Activated CD4-positive, alpha-beta T cell treated with anti-CD3 and anti-CD28 coated beads for 48 hours (primary cell): ENCODE data around the gene SH3D19.
A peak's percentile ranks its signal among the peaks of the same experiment; 100 is the strongest.
"Not testable (repeated sequence)": the region's sequence is repeated elsewhere in the genome, so short reads cannot be mapped to it uniquely, and the experiment has no call there.

ENCODE experiments used
- DNase-seq: peaks from one replicate; pipeline ENCODE4 v3.0.0-alpha.2; 2020

SH3D19 gene

GRCh38 chr4:151139814-151140213 is 185.6 kb downstream of the SH3D19 start:
- DNase-seq: no peak

DNA sequence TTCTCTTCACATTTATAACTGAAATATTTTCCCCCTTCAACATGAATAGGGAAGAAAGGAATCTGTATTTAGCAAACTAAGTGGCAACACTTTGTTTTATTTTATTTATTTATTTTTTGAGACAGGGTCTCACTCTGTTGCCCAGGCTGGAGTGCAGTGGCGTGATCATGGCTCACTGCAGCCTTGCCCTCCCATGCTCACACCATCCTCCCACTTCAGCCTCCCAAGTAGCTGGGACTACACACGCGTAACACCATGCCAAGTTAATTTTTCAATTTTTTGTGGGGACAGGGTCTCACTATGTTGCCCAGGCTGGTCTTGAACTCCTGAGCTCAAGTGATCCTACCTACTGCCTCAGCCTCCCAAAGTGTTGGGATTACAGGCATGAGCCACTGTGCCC is 189.4 kb downstream of the SH3D19 start:
- not testable (repeated sequence) for DNase-seq

GRCh38 chr4:151133311-151133710 is 192.1 kb downstream of the SH3D19 start:
- no peak for DNase-seq

GRCh38 chr4:151129796-151130195 is 195.6 kb downstream of the SH3D19 start:
- no peak for DNase-seq

DNA sequence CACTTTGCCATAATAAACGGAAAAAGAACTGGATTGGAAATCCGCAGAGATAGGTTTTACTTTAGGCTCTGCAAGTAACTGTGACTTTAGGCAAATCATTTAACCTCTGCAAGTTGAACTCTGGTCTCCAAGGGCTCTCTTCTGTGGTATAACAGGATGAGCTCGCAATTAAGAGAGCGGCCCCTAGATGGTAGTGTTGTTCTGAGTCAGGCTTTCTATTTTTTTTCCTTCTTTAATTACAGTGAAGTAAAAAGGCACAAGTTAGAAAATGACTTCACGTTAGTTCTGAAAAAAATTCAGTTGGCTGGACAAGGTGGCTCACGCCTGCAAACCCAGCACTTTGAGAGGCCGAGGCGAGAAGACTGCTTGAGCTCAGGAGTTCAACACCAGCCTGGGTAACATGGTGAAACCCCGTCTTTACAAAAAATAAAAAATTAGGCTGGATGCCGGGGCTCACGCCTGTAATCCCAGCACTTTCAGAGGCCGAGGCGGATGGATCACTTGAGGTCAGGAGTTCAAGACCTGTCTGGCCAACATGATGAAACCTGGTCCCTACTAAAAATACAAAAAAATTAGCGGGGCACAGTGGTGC is 207.9 kb downstream of the SH3D19 start:
- DNase-seq: peak; percentile 65

- no peak for DNase-seq
Observed at GRCh38 chr4:151114986-151115385, 210.4 kb downstream of the SH3D19 start.

GRCh38 chr4:151114338-151114737 is 211.1 kb downstream of the SH3D19 start:
- DNase-seq: no peak

DNA sequence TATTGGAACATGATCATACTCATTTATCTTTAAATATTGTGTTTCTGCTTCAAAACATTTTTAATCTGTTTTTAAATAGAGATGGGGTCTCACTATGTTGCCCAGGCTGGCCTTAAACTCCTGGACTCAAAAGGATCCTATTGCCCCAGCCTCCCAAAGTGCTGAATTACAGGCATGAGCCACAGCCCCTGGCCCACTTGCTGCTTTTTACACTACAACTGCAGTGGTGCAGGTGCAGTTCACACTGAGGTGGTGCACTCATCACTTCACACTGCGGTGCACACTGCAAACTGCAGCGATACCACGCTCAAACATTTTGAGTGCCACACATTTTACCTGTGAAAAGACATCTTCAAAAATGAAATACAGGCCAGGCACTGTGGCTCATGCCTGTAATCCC is 215.2 kb downstream of the SH3D19 start:
- no peak for DNase-seq

DNA sequence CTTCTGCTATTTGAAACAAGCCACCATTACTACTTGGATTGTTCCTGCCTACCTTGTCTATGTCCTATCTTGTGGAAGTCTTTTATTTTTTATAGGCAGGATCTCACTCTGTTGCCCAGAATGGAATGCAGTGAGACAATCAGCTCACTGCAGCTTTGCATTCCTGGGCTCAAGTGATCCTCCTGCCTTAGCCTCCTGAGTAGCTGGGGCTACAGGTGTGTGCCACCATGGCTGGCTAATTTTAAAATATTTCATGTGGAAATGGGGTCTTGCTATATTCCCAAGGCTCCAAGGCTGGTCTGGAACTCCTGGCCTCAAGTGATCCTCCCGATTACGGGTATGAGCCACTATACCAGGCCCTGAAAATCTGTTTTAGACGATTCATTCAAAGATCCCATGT is 218.3 kb downstream of the SH3D19 start:
- DNase-seq: no peak

DNA sequence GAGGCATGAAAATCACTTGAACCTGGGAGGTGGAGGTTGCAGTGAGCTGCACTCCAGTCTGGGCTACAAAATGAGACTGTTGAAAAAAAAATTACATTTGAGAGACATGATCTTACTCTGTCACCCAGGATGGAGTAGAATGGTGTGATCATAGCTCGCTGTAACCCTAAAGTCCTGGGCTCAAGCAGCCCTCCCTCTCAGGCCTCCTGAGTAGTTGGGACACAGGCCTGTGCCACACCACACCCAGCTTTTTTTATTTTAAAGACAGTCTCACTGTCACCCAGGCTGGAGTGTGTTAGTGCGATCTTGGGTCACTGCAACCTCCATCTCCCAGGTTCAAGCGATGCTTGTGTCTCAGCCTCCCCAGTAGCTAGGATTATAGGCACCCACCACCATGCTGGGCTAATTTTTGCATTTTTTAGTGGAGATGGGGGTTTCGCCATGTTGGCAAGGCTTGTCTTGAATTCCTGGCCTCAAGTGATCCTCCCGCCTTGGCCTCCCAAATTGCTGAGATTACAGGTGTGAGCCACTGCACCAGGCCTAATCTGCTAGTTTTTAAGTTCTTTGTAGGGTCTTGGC is 219.9 kb downstream of the SH3D19 start:
- no peak for DNase-seq

DNA sequence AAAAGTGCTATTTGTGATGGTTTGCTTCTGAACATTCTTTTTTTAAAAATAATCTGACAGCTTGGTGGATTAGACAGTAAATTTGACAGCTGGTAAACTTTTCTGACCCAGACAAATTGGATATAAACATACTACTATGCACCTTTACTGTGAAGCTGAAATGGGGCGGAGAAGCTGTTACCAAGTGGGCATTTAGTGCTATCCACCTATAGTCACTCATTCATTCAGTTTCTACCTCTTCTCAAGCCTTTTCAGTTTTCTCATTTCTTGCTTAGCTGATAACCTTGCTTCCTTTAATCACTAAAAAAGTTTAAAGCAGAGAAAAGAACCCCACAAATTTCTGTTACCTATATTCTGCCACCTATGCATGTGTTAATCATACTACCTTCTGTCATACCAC is 220.8 kb downstream of the SH3D19 start:
- DNase-seq: no peak

DNA sequence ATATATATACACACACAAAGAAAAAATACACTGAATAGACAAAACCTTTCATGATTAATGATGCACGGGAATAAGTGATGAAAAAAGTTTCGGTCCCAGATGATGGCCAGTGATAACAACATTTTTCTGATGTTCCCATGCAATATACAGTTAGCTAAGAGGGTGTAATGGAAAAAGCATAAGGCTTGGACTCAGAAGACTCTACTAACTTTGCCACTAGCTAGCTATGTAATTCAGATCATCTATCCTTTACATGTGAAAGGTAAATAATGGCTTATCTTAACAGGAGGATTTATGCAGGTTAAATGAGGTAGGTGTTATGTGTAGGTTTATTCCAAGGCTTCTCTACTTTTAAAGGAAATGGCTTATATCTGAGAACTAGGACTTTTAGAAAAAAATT is 221.6 kb downstream of the SH3D19 start:
- no peak for DNase-seq

DNA sequence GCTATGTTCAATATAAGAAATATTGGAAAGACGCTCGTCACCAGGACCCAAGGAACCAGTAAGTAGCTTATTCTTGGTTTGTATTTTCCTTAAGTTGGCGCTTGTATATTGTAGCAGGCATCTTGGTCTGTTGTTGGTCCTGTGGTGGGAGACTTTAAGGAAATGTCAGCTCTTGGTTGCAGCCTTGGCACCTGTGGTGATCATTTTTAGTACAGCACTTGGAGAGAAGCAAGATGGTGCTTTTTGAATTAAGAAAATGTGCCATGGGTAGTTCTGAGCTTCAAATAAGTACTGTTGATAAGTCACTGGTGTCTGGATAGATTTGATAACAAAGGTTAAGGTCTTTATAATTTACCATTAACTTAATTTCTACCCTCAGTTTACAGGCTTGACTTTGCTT is 224.9 kb downstream of the SH3D19 start:
- DNase-seq: no peak

DNA sequence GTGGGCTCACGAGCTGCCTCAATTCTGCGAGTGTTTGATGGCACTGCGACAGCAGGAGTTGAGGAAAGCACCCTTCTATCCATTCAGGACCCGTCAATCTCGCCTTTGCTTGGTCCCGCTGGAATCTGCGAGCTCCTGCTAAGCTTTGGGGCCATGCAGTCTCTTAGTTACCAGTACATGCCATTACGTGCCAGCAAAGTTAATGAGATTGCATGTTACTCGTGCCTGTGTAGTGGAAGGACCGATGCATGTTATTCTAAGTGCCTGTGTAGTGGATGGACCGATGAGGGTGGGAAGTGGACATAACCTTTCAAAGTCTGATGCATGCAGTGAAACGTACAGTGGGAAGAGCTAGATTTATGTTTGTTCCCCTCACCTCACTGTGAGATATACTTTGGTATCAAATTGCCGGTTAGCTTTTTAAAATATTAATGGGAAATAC is 225.4 kb downstream of the SH3D19 start:
- DNase-seq: no peak

- DNase-seq: peak; percentile 98
Observed at GRCh38 chr4:151099229-151099975, 226.0 kb downstream of the SH3D19 start, which contains the start of gene RPS3A. Gene RPS3A, plus strand, starts transcription at chr4:151099628. Its CDS starts 25 bp downstream, at chr4:151099653.

DNA sequence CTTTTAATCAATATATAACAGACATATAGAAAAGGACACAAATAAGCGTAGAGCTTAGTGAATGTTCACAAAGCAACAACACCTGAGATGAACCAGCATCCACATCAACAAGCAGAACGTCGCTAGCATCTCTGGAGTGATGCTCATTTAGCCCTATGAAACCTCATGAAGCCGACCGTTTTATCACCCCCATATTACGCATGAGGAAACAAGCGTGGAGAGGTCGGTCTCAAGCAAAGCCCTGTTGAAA is 226.5 kb downstream of the SH3D19 start:
- DNase-seq: no peak

DNA sequence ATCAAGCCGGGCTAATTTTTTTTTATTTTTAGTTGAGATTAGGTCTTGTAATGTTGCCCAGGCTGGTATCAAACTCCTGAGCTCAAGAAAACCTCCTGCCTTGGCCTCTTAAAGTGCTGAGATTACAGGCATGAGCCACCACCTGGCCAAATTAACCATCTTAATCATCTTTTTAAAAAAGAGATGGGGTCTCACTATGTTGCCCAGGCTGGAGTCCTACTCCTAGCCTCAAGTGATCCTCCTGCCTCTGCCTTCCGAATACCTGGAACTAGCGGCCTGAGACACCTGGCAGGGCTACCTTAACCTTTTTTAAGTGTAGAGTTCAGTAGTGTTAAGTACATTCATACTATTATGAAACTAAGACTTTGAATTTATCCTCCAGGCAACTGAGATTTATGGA is 227.6 kb downstream of the SH3D19 start:
- no peak for DNase-seq

- no peak for DNase-seq
Observed at GRCh38 chr4:151095142-151095541, 230.3 kb downstream of the SH3D19 start.

DNA sequence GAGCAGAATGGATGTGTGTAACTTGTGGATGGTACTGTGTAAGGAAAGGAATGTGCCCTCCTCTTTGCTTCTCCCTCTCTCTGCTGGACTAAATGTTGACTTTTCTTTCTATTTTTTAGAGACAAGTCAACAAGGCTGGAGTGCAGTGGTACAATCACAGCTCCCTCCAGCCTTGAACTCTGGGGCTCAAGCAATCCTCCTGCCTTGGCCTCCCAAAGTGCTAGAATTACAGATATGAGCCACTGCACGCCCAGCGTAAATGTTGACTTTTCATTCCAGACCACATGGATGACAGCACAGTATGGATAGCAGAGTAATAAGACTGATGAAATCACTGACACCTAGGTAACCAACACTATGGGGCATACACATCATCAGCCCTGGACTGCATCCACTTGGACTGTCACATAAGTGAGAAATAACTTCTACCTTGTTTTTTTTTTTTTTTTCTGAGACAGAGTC is 231.1 kb downstream of the SH3D19 start:
- no peak for DNase-seq

DNA sequence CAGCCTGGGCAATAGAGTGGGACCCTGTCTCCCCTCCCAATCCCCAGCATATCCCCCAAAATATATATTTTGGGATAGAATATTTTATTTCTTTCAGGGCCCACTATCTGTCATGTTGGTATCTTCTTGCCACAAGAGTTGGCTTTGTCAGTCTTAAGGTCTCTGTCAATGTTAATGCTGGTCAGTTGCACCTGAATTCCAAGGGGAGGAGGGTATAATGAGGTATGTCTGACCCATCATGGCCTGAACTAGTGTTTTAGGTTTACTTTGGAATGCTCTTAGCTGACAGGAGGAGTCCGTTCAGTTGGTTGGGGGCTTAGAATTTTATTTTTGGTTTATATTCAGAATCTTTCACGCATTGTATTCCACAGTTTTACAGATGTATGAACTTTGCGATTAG is 232.2 kb downstream of the SH3D19 start:
- DNase-seq: no peak

DNA sequence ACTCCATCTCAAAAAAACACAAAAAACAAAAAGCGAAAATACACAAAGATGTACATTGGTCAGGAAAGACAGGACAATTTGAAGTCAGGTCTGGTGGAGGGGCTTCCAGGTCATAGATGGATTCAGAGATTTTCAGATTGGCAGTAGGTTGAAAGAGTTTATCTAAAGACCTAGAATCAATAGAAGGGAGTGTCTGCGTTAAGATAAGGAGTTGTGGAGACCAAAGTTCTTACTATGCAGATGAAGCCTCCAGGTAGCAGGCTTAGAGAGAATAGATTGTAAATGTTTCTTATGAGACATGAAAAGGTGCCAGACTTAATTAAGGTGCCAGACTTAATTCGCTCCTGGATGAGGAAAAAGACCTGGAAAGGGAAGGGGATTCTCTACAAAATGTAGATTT is 232.9 kb downstream of the SH3D19 start:
- no peak for DNase-seq

DNA sequence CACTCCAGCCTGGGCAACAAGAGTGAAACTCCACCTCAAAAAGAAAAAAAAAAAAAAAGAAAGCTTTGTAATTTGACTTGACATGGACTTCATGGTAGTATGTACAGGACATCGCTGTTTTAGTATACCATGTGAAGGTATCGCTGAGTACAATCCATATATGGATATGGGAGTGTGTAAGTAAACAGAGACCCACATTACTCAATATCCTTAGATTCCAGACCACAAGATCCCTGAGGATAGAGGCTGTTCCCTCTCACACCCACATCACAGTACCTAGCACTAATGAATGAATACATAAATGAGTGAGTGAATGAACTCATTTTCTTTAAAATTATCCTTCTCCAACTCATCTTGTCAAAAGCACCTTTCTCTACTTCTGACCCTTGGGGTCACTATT is 234.4 kb downstream of the SH3D19 start:
- no peak for DNase-seq

DNA sequence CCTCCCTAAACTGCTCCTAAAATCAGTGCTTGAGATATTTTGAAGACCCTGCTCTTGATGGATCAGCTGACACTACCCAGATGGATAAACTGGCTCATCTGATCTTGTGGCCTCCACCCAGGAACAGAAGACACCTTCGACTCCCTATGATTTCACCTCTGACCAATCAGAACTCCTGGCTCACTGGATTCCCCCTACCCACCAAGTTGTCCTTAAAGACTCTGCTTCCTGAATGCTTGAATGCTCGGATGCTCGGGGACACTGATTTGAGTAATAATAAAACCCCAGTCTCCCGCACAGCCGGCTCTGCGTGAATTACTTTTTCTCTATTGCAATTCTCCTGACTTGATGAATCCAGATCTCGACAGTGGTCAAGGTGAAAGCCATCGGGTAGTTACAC is 237.9 kb downstream of the SH3D19 start:
- DNase-seq: no peak

DNA sequence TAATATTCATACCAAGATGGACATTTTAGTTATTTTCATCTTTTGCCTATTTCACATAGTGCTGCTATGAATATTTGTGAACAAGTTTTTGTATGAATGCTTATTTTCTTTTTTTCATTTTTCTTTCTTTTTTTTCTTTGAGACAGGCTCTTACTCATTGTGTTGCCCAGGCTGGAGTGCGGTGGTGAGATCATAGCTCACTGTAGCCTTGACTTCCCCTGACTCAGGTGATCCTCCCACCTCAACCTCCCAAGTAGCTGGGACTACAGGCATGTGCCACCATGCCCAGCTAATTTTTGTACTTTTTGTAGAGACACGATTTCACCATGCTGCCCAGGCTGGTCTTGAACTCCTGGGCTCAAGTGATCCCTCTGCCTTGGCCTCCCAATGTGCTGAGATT is 247.4 kb downstream of the SH3D19 start:
- peak; percentile 44 for DNase-seq
